HG03095 (cell line): ENCODE measurements around the gene LDLRAD4.
A peak's percentile ranks its signal among the peaks of the same experiment; 100 is the strongest.
"Not testable (repeated sequence)": the region's sequence is repeated elsewhere in the genome, so short reads cannot be mapped to it uniquely, and the experiment has no call there.

Experiments used
- ATAC-seq: cut with Tn5 transposase; IDR thresholded peaks from one replicate; pipeline ENCODE4 v1.9.1; 2021; ENCODE audit warnings: moderate library complexity; ENCODE audit not compliant: unreplicated experiment

Gene LDLRAD4

GRCh38 chr18:13477147-13477683 is 258.7 kb downstream of the LDLRAD4 start:
- ATAC-seq, result no peak

- no peak for ATAC-seq
Measured at GRCh38 chr18:13480571-13481255, 262.2 kb downstream of the LDLRAD4 start.

DNA sequence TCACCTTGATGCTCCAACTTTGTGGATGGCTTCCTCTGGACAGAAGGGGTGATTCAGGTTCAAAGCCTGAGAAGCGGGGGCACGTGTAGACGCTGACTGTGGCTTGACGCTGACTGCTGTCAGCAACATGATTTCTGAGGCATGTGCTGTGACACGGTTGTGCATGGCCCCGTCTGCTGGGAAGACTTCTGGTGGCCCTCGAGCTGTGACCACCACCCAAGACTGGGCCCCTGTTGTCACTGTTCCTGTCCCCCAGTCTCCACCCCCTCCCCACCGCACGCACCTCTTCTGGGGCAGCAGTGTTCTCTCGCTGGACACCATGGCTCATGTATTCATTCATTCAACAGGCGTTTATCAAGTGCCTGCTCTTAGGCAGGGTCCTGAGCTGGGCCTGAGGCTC is 262.8 kb downstream of the LDLRAD4 start:
- ATAC-seq, result no peak

- peak; percentile 88 for ATAC-seq
Measured at GRCh38 chr18:13481820-13482617, 263.5 kb downstream of the LDLRAD4 start.

DNA sequence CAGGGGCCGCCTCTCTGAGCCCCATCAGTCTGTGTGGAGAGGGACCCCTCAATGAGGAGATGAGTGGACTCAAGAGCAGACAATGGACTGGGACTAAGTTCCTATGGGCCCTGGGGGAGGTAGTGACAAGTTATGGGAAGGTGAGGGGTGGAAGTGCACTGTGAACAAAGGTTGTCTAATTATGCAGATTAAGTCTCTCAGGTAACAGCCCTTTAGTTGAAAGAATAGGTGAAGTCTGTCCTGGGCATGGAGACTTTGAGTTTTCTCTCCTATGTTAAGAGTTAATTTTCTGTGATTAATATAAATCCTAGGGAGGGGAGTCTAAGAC is 264.0 kb downstream of the LDLRAD4 start:
- no peak for ATAC-seq

- no peak for ATAC-seq
Measured at GRCh38 chr18:13483316-13484270, 265.0 kb downstream of the LDLRAD4 start.

DNA sequence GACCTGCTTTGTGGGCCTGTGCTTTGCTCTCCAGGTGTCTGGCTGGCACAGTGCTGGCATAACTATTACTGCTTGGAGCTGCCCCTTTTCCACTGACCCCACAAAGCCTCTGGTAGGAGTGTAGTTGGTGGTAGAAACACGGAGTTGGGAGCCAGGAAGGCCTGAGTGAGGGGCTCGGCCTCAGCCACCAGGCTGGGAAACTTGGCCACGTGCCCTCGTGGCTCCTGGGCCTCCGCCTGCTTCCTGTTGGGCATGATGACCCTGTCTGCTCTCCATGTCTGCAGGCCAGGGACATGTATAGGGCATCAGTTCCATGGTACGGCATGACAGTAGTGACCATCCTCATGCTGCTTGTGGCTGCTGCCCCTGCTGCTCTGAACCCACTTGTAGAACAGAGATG is 266.6 kb downstream of the LDLRAD4 start:
- no peak for ATAC-seq

GRCh38 chr18:13485604-13486003 is 267.0 kb downstream of the LDLRAD4 start:
- no peak for ATAC-seq

DNA sequence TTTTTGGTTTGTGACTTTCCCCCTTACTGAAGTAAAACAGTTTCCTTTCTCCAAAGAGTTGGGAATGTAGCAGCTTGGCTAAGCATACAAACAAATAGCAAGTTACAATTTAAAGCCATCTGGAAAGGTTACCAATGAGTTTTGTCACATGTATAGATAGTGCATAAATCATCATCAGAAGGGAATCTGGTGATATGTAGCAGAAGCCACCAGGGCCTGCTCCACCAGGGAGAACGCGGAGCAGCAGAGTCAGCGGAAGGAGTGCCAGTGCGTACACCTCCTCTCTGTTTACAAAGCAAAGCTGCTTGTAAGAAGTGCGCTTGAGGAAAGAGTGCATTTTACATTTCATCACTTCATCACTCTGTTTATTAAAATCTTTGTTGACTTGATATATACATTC is 267.7 kb downstream of the LDLRAD4 start:
- no peak for ATAC-seq

DNA sequence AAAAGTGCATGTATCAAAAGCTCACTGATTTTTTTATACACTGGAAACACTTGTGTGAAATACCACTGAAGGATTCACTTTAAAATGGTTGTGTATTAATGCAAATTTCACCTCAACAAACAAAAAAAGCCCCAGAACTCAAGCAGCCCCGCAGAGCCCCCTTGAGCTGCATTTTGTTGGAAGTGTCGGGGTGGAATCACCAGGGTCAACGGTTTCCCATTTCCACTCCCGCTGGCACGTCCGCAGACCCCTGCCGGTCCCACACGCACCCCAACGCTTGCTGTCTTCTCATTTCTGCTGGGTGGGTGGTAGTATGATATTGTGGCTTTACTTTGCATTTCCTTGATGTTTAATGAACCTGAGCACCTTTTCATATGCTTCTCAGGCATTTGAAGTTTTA is 268.1 kb downstream of the LDLRAD4 start:
- no peak for ATAC-seq

- no peak for ATAC-seq
Measured at GRCh38 chr18:13487237-13487636, 268.7 kb downstream of the LDLRAD4 start.

GRCh38 chr18:13488281-13488929 is 269.8 kb downstream of the LDLRAD4 start:
- no peak for ATAC-seq

GRCh38 chr18:13489303-13489702 is 270.7 kb downstream of the LDLRAD4 start:
- not testable (repeated sequence) for ATAC-seq

DNA sequence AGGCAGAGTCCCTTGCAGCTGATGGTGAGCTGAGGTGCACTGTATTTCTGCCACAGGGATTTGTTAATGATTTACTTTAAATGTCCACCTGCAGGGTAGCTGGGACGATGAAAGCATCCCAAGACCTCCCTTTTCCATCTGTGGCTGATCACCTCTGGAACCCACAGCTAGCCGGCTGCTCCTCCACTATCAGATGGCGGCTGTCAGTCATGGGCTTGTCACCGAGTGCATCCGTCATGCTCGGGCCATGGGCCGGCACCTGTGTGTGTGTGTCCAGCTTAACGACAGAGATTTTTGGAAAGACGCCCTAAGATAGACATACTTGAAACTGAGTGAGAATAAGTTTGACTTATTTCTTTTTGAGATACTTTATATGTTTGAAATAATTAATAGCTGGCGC is 272.6 kb downstream of the LDLRAD4 start:
- no peak for ATAC-seq

- ATAC-seq, result no peak
Measured at GRCh38 chr18:13492314-13492713, 273.8 kb downstream of the LDLRAD4 start.

GRCh38 chr18:13493079-13493478 is 274.5 kb downstream of the LDLRAD4 start:
- ATAC-seq, result no peak

DNA sequence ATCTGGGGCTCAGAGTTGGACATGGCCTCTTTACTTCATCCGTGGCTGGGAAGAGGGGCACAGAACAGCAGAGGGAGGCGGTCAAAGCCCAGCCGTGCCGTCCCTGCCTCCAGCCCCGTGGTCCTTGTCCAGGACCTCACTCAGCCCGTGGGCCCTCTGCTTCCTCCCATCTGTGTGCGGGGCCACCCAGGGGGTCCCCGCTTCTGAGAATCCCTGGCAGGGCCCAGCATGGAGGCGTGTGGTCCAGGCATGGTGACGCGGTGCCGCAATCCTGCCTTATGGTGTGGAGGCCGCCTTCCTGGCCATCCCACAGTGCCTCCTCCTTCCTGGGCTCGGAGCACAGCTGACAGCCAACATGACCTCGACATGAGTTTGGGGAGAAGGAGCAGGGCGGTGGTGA is 275.2 kb downstream of the LDLRAD4 start:
- no peak for ATAC-seq

- ATAC-seq, result no peak
Measured at GRCh38 chr18:13494871-13495445, 276.4 kb downstream of the LDLRAD4 start.

DNA sequence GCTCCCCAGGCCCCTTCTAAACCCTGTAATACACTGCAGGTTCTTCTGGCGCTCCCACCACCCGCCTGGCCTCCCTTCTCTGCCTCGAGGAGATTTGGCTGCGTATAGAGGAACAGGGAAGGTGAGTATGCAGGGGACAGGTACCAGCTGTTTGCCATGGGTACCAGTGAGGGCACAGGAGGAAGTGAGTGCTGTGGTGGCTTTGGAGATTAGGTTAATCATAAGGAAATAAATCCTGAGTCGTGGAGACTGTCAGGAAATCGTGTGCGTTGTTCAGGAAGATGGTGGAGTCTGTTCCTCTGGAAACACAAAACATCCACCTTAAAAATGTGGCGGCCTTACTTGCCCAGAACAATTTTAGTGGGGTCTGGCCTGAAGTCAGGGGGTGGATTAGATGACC is 277.4 kb downstream of the LDLRAD4 start:
- ATAC-seq, result no peak

DNA sequence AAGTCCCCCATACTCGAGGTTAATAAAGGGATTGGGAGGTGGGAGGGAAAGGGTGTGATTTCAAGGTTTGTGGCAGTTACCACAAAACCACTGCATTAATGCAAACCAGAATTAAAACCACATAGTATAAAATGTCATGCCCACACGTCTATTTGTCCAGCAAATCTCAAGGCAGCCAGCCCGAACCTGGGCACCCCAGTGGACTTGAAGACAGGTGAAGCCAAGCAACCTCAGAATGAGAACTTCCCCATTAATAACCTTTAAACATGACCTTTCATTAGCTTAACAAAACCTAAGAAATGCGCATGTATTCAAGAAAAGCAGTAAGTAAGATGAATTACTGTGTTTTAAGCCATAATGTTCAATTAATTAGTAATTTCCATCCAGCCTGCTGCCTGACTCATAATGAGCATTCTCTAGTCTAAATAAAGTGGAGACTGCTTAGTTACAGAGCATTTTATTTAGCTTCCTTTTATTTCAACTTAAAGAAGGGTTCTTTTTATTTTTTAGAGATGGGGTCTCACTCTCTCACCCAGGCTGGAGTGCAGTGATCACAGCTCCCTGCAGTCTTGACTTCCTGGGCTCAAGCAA is 278.2 kb downstream of the LDLRAD4 start:
- no peak for ATAC-seq
